HEK293 (cell line): ENCODE measurements around the gene UBASH3B.

Experiments used
- CTCF ChIA-PET: fragments of 350-600 bp; formaldehyde crosslinking; extraction: SDS; loops from one replicate; lab custom pipeline; 2021; ENCODE audit warnings: antibody characterized with exemption; lab: Yijun Ruan, JAX
- POLR2A ChIA-PET: fragments of 300-600 bp; formaldehyde crosslinking; extraction: SDS; loops from one replicate; lab custom pipeline; 2020; ENCODE audit warnings: antibody characterized with exemption, inconsistent platforms; lab: Yijun Ruan, JAX
- H3K27ac ChIP-seq: fragments of 200-500 bp; sonication (Bioruptor generic); 2 replicates; pipeline ENCODE4 v1.5.1; 2014; ENCODE audit warnings: low read depth, low read length, control low read depth, inconsistent platforms; ENCODE audit errors: extremely low read depth
- H3K36me3 ChIP-seq, 2 experiments: fragments of 200-500 bp in 1 of 2; sonication (Bioruptor generic) in 1 of 2; 1 replicate in 1 of 2; 2 replicates in 1 of 2; pipeline ENCODE4 v1.5.1; 2014 to 2017; ENCODE audit warnings: inconsistent platforms in 2 of 2, low read length in 2 of 2; ENCODE audit not compliant: control insufficient read depth in 2 of 2, insufficient read depth in 1 of 2
- H3K4me1 ChIP-seq: fragments of 200-500 bp; sonication (Bioruptor generic); 2 replicates; pipeline ENCODE4 v1.5.1; 2014; ENCODE audit warnings: mild to moderate bottlenecking, low read length, inconsistent platforms; ENCODE audit not compliant: control insufficient read depth, insufficient read depth
- H3K4me3 ChIP-seq: 2 replicates; pipeline ENCODE4 v1.5.1; 2011; ENCODE audit warnings: low read depth, mild to moderate bottlenecking, control low read depth, low read length, moderate library complexity
- H3K9me3 ChIP-seq: fragments of 200-500 bp; sonication (Bioruptor generic); 2 replicates; pipeline ENCODE4 v1.5.1; 2014; ENCODE audit warnings: low read depth, low read length, inconsistent platforms; ENCODE audit not compliant: control insufficient read depth, insufficient read depth
- AEBP2 ChIP-seq: fragments of 450-650 bp; formaldehyde crosslinking; IDR thresholded peaks from 2 replicates; pipeline ENCODE4 v1.5.1; 2016; ENCODE audit warnings: missing biosample characterization, missing genetic modification characterization, borderline replicate concordance
- KLF10 ChIP-seq: fragments of 450-650 bp; IDR thresholded peaks from 2 replicates; pipeline ENCODE4 v1.5.1; 2018; ENCODE audit warnings: missing biosample characterization, mild to moderate bottlenecking, missing genetic modification characterization
- KLF8 ChIP-seq: fragments of 450-650 bp; formaldehyde crosslinking; IDR thresholded peaks from 2 replicates; pipeline ENCODE4 v1.5.1; 2016; ENCODE audit warnings: missing biosample characterization, missing genetic modification characterization
- PRDM10 ChIP-seq: fragments of 450-650 bp; formaldehyde crosslinking; IDR thresholded peaks from 2 replicates; pipeline ENCODE4 v1.5.1; 2016; ENCODE audit warnings: missing biosample characterization, missing genetic modification characterization
- RBAK ChIP-seq: fragments of 450-650 bp; formaldehyde crosslinking; IDR thresholded peaks from 2 replicates; pipeline ENCODE4 v1.5.1; 2016; ENCODE audit warnings: missing biosample characterization, missing genetic modification characterization
- SP2 ChIP-seq: fragments of 450-650 bp; formaldehyde crosslinking; IDR thresholded peaks from 2 replicates; pipeline ENCODE4 v1.5.1; 2016; ENCODE audit warnings: missing biosample characterization, missing genetic modification characterization
- WT1 ChIP-seq: fragments of 450-650 bp; formaldehyde crosslinking; IDR thresholded peaks from 2 replicates; pipeline ENCODE4 v1.5.1; 2016; ENCODE audit warnings: missing biosample characterization, missing genetic modification characterization
- ZNF140 ChIP-seq: fragments of 450-650 bp; formaldehyde crosslinking; IDR thresholded peaks from 2 replicates; pipeline ENCODE4 v1.5.1; 2016; ENCODE audit warnings: missing biosample characterization, missing genetic modification characterization
- ZNF280D ChIP-seq: fragments of 450-650 bp; formaldehyde crosslinking; IDR thresholded peaks from 2 replicates; pipeline ENCODE4 v1.5.1; 2016; ENCODE audit warnings: missing biosample characterization, missing genetic modification characterization
- ZNF510 ChIP-seq: fragments of 450-650 bp; formaldehyde crosslinking; IDR thresholded peaks from 2 replicates; pipeline ENCODE4 v1.5.1; 2018; ENCODE audit warnings: mild to moderate bottlenecking, missing genetic modification characterization, missing biosample characterization; ENCODE audit not compliant: insufficient replicate concordance
- ZNF600 ChIP-seq: fragments of 450-650 bp; formaldehyde crosslinking; IDR thresholded peaks from 2 replicates; pipeline ENCODE4 v1.5.1; 2016; ENCODE audit warnings: missing biosample characterization, missing genetic modification characterization
- ZNF777 ChIP-seq: fragments of 450-650 bp; formaldehyde crosslinking; IDR thresholded peaks from 2 replicates; pipeline ENCODE4 v1.5.1; 2017; ENCODE audit warnings: missing biosample characterization, missing genetic modification characterization, borderline replicate concordance

Gene UBASH3B

GRCh38 chr11:122797651-122798050 lies 142.1 kb downstream of the UBASH3B start:
- no peak for TF ChIP-seq ZNF510 (tag by site-specific recombination)
- Histone ChIP-seq H3K4me3 (no peak overlapping the region), H3K9me3 (no peaks in the 10 kb centered on the region), H3K36me3 (peaks cover 0 to 31% of the 10 kb centered on the region in 2 experiments; a peak in 1 of 3 replicates), H3K27ac (no peak overlapping the region), H3K4me1 (no peaks in the 10 kb centered on the region)
- ChIA-PET CTCF (interaction anchor here (0.5 to 7.0 kb wide), 11 partner anchors 9 to 527 kb away, joined by 3 to 131 read pairs (median 6); no protein-coding TSS in a partner anchor), POLR2A (no interaction called here)

GRCh38 chr11:122799406-122800105 lies 144.0 kb downstream of the UBASH3B start:
- ChIA-PET POLR2A (no interaction called here), CTCF (interaction anchor here (0.9 to 7.0 kb wide), 4 partner anchors 11 to 54 kb away, joined by 3 to 131 read pairs (median 8); no protein-coding TSS in a partner anchor)
- Histone ChIP-seq H3K27ac (no peak overlapping the region), H3K4me3 (no peak overlapping the region), H3K4me1 (no peaks in the 10 kb centered on the region), H3K9me3 (no peaks in the 10 kb centered on the region), H3K36me3 (peaks cover 0 to 31% of the 10 kb centered on the region in 2 experiments; a peak in 1 of 3 replicates)
- TF ChIP-seq AEBP2 (tag by site-specific recombination) = no peak
- TF ChIP-seq SP2 (tag by site-specific recombination) = no peak
- TF ChIP-seq WT1 = no peak
- TF ChIP-seq ZNF777 (tag by site-specific recombination) = no peak
- TF ChIP-seq RBAK = no peak
- TF ChIP-seq PRDM10 (tag by site-specific recombination) = no peak

GRCh38 chr11:122802876-122803275 lies 147.4 kb downstream of the UBASH3B start:
- Histone ChIP-seq H3K4me3 (no peak overlapping the region), H3K27ac (no peak overlapping the region), H3K4me1 (no peaks in the 10 kb centered on the region), H3K9me3 (no peaks in the 10 kb centered on the region), H3K36me3 (peaks cover 0 to 14% of the 10 kb centered on the region in 2 experiments; a peak in 1 of 3 replicates)
- POLR2A ChIA-PET = no interaction called here
- TF ChIP-seq SP2 (tag by site-specific recombination) = no peak
- no peak for TF ChIP-seq KLF10 (tag by site-specific recombination)
- no peak for TF ChIP-seq ZNF280D
- TF ChIP-seq KLF8 (tag by site-specific recombination) = no peak
- TF ChIP-seq ZNF140 (tag by site-specific recombination) = no peak
- no peak for TF ChIP-seq ZNF600
- CTCF ChIA-PET = no interaction called here
